Measurements from ENCODE around the gene FOSL2.

The FOSL2 gene

GRCh38 chr2:28397043-28397381, 4.4 kb downstream of the FOSL2 start:
- DNase-seq, result no peak

GRCh38 chr2:28398101-28398834, 5.6 kb downstream of the FOSL2 start:
- DNase-seq, result no peak

GRCh38 chr2:28399289-28399688, 6.6 kb downstream of the FOSL2 start:
- DNase-seq, result no peak

- no peak for DNase-seq
Observed at GRCh38 chr2:28399956-28400355, 7.3 kb downstream of the FOSL2 start.

GRCh38 chr2:28400419-28400818, 7.8 kb downstream of the FOSL2 start:
- no peak for DNase-seq

GRCh38 chr2:28400921-28401320, 8.3 kb downstream of the FOSL2 start:
- no peak for DNase-seq

- DNase-seq, result no peak
Observed at GRCh38 chr2:28401411-28401810, 8.8 kb downstream of the FOSL2 start.

- no peak for DNase-seq
Observed at GRCh38 chr2:28401948-28402550, 9.4 kb downstream of the FOSL2 start.

- DNase-seq, result no peak
Observed at GRCh38 chr2:28403370-28403956, 10.8 kb downstream of the FOSL2 start.

- DNase-seq, result no peak
Observed at GRCh38 chr2:28404086-28404485, 11.4 kb downstream of the FOSL2 start.

- DNase-seq, result no peak
Observed at GRCh38 chr2:28405537-28405936, 12.9 kb downstream of the FOSL2 start.

- DNase-seq, result no peak
Observed at GRCh38 chr2:28406276-28407096, 13.8 kb downstream of the FOSL2 start.

- DNase-seq, result no peak
Observed at GRCh38 chr2:28407131-28407975, 14.7 kb downstream of the FOSL2 start.

GRCh38 chr2:28407976-28408690, 15.5 kb downstream of the FOSL2 start:
- no peak for DNase-seq

- no peak for DNase-seq
Observed at GRCh38 chr2:28408764-28409599, 16.3 kb downstream of the FOSL2 start.

GRCh38 chr2:28411166-28411755, 18.6 kb downstream of the FOSL2 start:
- no peak for DNase-seq

GRCh38 chr2:28411956-28412609, 19.4 kb downstream of the FOSL2 start:
- DNase-seq, result no peak

- no peak for DNase-seq
Observed at GRCh38 chr2:28412625-28413151, 20.0 kb downstream of the FOSL2 start.

GRCh38 chr2:28413152-28413898, 20.7 kb downstream of the FOSL2 start:
- no peak for DNase-seq

Measured in NCI-H774 (cell line).